Measurements from ENCODE around the gene CHRDL2.

- TF ChIP-seq SIN3A (IDR thresholded peaks at IDR 0.05; ENCODE audit: borderline replicate concordance, insufficient read depth, low read length), result no peak
- no peak for TF ChIP-seq POLR2AphosphoS5 (IDR thresholded peaks at IDR 0.05; ENCODE audit: low read depth, low read length)
- TF ChIP-seq, protein P1, sequence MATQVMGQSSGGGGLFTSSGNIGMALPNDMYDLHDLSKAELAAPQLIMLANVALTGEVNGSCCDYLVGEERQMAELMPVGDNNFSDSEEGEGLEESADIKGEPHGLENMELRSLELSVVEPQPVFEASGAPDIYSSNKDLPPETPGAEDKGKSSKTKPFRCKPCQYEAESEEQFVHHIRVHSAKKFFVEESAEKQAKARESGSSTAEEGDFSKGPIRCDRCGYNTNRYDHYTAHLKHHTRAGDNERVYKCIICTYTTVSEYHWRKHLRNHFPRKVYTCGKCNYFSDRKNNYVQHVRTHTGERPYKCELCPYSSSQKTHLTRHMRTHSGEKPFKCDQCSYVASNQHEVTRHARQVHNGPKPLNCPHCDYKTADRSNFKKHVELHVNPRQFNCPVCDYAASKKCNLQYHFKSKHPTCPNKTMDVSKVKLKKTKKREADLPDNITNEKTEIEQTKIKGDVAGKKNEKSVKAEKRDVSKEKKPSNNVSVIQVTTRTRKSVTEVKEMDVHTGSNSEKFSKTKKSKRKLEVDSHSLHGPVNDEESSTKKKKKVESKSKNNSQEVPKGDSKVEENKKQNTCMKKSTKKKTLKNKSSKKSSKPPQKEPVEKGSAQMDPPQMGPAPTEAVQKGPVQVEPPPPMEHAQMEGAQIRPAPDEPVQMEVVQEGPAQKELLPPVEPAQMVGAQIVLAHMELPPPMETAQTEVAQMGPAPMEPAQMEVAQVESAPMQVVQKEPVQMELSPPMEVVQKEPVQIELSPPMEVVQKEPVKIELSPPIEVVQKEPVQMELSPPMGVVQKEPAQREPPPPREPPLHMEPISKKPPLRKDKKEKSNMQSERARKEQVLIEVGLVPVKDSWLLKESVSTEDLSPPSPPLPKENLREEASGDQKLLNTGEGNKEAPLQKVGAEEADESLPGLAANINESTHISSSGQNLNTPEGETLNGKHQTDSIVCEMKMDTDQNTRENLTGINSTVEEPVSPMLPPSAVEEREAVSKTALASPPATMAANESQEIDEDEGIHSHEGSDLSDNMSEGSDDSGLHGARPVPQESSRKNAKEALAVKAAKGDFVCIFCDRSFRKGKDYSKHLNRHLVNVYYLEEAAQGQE (IDR thresholded peaks at IDR 0.05; ENCODE audit: insufficient read depth in 1 of 2, low read depth in 2 of 2, low read length in 2 of 2), result no peak
- no peak for TF ChIP-seq TAF1 (IDR thresholded peaks at IDR 0.05; ENCODE audit: borderline replicate concordance, insufficient read depth, low read length)
- no peak for TF ChIP-seq FOXP2 (optimal IDR thresholded peaks at IDR 0.05; ENCODE audit: borderline replicate concordance, extremely low read depth, extremely low read length, insufficient read depth)
Observed at GRCh38 chr11:74672332-74672955, 58.8 kb downstream of the CHRDL2 start.

Measured in PFSK-1 (cell line).